Fibroblast of lung (primary cell): ENCODE measurements around the gene ST6GALNAC1.

Source experiments
- CTCF ChIP-seq, 2 donors: IDR thresholded peaks in 1 of 2; conservative IDR thresholded peaks in 1 of 2; 1 replicate in 1 of 2; 2 replicates in 1 of 2; pipeline ENCODE4 v1.5.1; 2011 to 2012; ENCODE audit warnings: low read length in 2 of 2, control low read depth in 1 of 2, inconsistent platforms in 1 of 2, low read depth in 1 of 2, mild to moderate bottlenecking in 1 of 2
- EZH2 ChIP-seq: IDR thresholded peaks from 2 replicates; pipeline ENCODE4 v1.5.1; 2012; ENCODE audit warnings: low read length, control low read depth, mild to moderate bottlenecking; ENCODE audit errors: missing control alignments

- TF ChIP-seq CTCF (conservative IDR thresholded peaks at IDR 0.05 in 1 of 2, IDR thresholded peaks at IDR 0.05 in 1 of 2; ENCODE audit: low read depth in 1 of 2, low read length in 2 of 2) (no peak), EZH2 (no peak)
These were observed 43.7 kb downstream of the ST6GALNAC1 start for GRCh38 chr17:76599694-76600460.
